Muscle layer of duodenum (tissue), 2 donors: ENCODE results near the gene SYTL4.

ENCODE experiments used
- H3K27ac ChIP-seq: one replicate; pipeline ENCODE4 v1.7.0; 2013; ENCODE audit warnings: mild to moderate bottlenecking, low read length
- H3K27me3 ChIP-seq: one replicate; pipeline ENCODE4 v1.7.0; 2013; ENCODE audit warnings: low read depth, mild to moderate bottlenecking, control low read depth, low read length
- H3K36me3 ChIP-seq, 2 donors: one replicate each; pipeline ENCODE4 v1.7.0; 2013; ENCODE audit warnings: low read length in 2 of 2, control low read depth in 1 of 2, mild to moderate bottlenecking in 1 of 2; ENCODE audit not compliant: insufficient read depth in 2 of 2, control insufficient read depth in 1 of 2
- H3K4me1 ChIP-seq, 2 donors: one replicate each; pipeline ENCODE4 v1.7.0; 2013; ENCODE audit warnings: low read length in 2 of 2, mild to moderate bottlenecking in 2 of 2, control low read depth in 1 of 2, moderate library complexity in 1 of 2; ENCODE audit not compliant: insufficient read depth in 2 of 2, control insufficient read depth in 1 of 2
- H3K4me3 ChIP-seq, 2 donors: one replicate each; pipeline ENCODE4 v1.7.0; 2013; ENCODE audit warnings: low read length in 2 of 2, low read depth in 1 of 2, mild to moderate bottlenecking in 1 of 2
- H3K9me3 ChIP-seq, 2 donors: one replicate each; pipeline ENCODE4 v1.7.0; 2013; ENCODE audit warnings: low read length in 2 of 2, control low read depth in 1 of 2, mild to moderate bottlenecking in 1 of 2; ENCODE audit not compliant: control insufficient read depth in 1 of 2
- donor health status: healthy.

The SYTL4 gene

GRCh38 chrX:100662796-100663195 is 69.1 kb downstream of the SYTL4 start:
- no peak overlapping the region for H3K27ac ChIP-seq
- no peaks in the 10 kb centered on the region for H3K9me3 ChIP-seq
- no peaks in the 10 kb centered on the region for H3K27me3 ChIP-seq
- H3K36me3 ChIP-seq: peaks cover 0 to 3% of the 10 kb centered on the region in 2 donors
- no peak overlapping the region for H3K4me3 ChIP-seq
- H3K4me1 ChIP-seq: no peaks in the 10 kb centered on the region

- H3K36me3 ChIP-seq: peaks cover 0 to 3% of the 10 kb centered on the region in 2 donors
- no peaks in the 10 kb centered on the region for H3K27me3 ChIP-seq
- no peaks in the 10 kb centered on the region for H3K9me3 ChIP-seq
- no peaks in the 10 kb centered on the region for H3K4me1 ChIP-seq
- H3K27ac ChIP-seq: no peak overlapping the region
- H3K4me3 ChIP-seq: no peak overlapping the region
Observed at GRCh38 chrX:100662170-100662569, 69.8 kb downstream of the SYTL4 start.

GRCh38 chrX:100659431-100660137 is 72.3 kb downstream of the SYTL4 start:
- peak overlapping the region; percentile 45 for H3K27ac ChIP-seq

GRCh38 chrX:100658941-100659381 is 73.0 kb downstream of the SYTL4 start:
- no peaks in the 10 kb centered on the region for H3K27me3 ChIP-seq
- no peaks in the 10 kb centered on the region for H3K9me3 ChIP-seq
- H3K4me3 ChIP-seq: no peak overlapping the region
- H3K27ac ChIP-seq: peak overlapping the region; percentile 45
- no peaks in the 10 kb centered on the region for H3K4me1 ChIP-seq
- no peaks in the 10 kb centered on the region for H3K36me3 ChIP-seq

More at GRCh38 chrX:100659431-100660137, 72.3 kb downstream of the SYTL4 start:
- Histone ChIP-seq H3K4me3 (no peak overlapping the region), H3K4me1 (no peaks in the 10 kb centered on the region), H3K9me3 (no peaks in the 10 kb centered on the region), H3K27me3 (no peaks in the 10 kb centered on the region), H3K36me3 (no peaks in the 10 kb centered on the region)

- Histone ChIP-seq H3K4me1 (no peaks in the 10 kb centered on the region), H3K36me3 (peaks cover 0 to under 1% of the 10 kb centered on the region in 2 donors), H3K4me3 (no peak overlapping the region), H3K27ac (no peak overlapping the region), H3K9me3 (no peaks in the 10 kb centered on the region), H3K27me3 (no peaks in the 10 kb centered on the region)
Observed at GRCh38 chrX:100654261-100654660, 77.7 kb downstream of the SYTL4 start.

- Histone ChIP-seq H3K9me3 (no peaks in the 10 kb centered on the region), H3K4me1 (peaks cover 9 to 11% of the 10 kb centered on the region in 2 donors), H3K27me3 (no peaks in the 10 kb centered on the region), H3K4me3 (no peak overlapping the region), H3K36me3 (peaks cover 0 to 8% of the 10 kb centered on the region in 2 donors), H3K27ac (no peak overlapping the region)
Observed at GRCh38 chrX:100652266-100652665, 79.7 kb downstream of the SYTL4 start.

- H3K4me1 ChIP-seq: peaks cover 11 to 14% of the 10 kb centered on the region in 2 donors
- H3K36me3 ChIP-seq: peaks cover 0 to 8% of the 10 kb centered on the region in 2 donors
- H3K9me3 ChIP-seq: no peaks in the 10 kb centered on the region
- peak overlapping the region; percentile 78 for H3K27ac ChIP-seq
- H3K4me3 ChIP-seq: no peak overlapping the region
- no peaks in the 10 kb centered on the region for H3K27me3 ChIP-seq
Observed at GRCh38 chrX:100650841-100651240, 81.1 kb downstream of the SYTL4 start.

- peaks cover 0 to 8% of the 10 kb centered on the region in 2 donors for H3K36me3 ChIP-seq
- peak overlapping the region; percentile 78 for H3K27ac ChIP-seq
- H3K4me1 ChIP-seq: peaks cover 11 to 14% of the 10 kb centered on the region in 2 donors
- H3K27me3 ChIP-seq: no peaks in the 10 kb centered on the region
- H3K9me3 ChIP-seq: no peaks in the 10 kb centered on the region
- H3K4me3 ChIP-seq: no peak overlapping the region
Observed at GRCh38 chrX:100649550-100650356, 82.2 kb downstream of the SYTL4 start.

GRCh38 chrX:100648458-100649417 is 83.2 kb downstream of the SYTL4 start:
- H3K36me3 ChIP-seq: peaks cover 0 to 8% of the 10 kb centered on the region in 2 donors
- no peaks in the 10 kb centered on the region for H3K9me3 ChIP-seq
- H3K4me1 ChIP-seq: peaks cover 11 to 18% of the 10 kb centered on the region in 2 donors
- no peaks in the 10 kb centered on the region for H3K27me3 ChIP-seq
- no peak overlapping the region for H3K4me3 ChIP-seq
- peak overlapping the region; percentile 78 for H3K27ac ChIP-seq

GRCh38 chrX:100647739-100648138 is 84.2 kb downstream of the SYTL4 start:
- Histone ChIP-seq H3K27ac (no peak overlapping the region), H3K27me3 (no peaks in the 10 kb centered on the region)

More at GRCh38 chrX:100647739-100648138, 84.2 kb downstream of the SYTL4 start:
- Histone ChIP-seq H3K4me1 (peaks cover 11 to 18% of the 10 kb centered on the region in 2 donors), H3K9me3 (no peaks in the 10 kb centered on the region), H3K36me3 (peaks cover 0 to 8% of the 10 kb centered on the region in 2 donors), H3K4me3 (no peak overlapping the region)
